ENCODE data around the gene SP5.
"Not testable (repeated sequence)": the region's sequence is repeated elsewhere in the genome, so short reads cannot be mapped to it uniquely, and the experiment has no call there.

The SP5 gene

DNA sequence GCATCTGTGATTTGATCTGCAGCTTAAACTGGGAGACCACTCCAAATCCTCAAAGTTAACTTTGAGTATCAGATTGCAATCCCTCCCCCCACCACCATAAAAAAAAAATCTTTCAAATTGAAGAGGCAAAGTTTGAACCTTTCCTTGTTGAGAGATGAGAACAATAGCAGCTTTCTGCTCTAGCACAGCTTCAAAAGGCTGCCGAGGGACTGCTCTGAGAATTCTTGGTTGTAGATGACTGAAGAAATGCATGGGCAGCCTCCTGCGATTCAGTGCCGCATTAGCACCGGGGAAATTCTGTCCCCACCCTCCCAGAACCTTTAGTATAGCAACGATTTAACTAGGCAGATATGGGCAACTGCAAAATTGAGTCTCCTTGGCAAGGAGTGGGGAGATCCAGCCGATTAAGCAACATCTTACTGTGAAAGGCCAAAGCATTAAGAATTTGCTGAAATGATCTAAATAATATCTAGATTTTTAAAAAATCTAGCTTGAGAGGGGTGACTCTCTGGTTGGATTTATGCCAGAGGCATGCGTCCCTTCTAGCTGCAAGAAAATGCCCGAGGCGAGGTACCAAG lies 3.9 kb upstream of the SP5 start:
- no peak for DNase-seq (ENCODE audit: low spot score)

DNA sequence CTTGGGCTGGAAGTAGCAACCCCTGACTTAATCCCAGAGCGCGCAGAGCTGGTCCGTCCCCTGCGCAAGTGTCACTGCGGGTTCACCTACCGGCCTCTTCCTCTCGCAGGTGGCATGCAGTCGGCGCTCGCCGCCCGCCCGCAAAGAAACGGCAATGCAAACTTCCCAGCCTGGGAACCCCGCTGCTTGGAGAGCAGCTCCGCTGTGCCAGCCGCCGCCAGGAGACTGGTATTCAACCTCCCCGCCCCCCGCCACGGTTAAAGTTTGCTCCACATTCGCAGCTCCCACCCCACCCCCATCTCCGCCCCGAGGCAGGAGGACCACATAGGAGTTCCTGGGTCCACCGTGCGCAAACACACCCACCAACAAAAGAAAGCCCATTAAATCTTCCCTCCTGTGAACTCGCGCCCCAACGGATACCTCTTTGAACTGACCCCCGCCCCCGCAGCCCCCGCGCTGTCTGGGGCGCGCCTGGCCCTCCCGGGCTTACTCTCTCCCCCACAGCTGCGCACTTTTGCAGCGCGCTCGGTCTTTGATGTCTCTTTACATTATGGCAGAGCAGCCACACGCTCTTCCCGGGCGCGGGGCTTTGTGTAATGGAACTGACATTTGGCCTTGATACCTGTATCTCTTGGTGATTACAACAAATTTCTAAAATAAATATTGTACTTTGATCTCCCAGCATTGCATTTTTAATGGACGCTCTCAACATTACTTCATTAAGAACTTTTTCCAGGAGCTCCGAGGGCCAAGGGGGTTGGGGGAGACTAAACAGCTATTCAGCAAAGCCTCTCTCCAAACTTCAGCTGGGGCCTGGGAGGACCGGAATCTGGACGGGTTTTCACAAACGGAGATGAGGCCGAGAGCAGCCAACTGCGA lies 3.1 kb upstream of the SP5 start:
- no peak for DNase-seq (ENCODE audit: low spot score)

DNA sequence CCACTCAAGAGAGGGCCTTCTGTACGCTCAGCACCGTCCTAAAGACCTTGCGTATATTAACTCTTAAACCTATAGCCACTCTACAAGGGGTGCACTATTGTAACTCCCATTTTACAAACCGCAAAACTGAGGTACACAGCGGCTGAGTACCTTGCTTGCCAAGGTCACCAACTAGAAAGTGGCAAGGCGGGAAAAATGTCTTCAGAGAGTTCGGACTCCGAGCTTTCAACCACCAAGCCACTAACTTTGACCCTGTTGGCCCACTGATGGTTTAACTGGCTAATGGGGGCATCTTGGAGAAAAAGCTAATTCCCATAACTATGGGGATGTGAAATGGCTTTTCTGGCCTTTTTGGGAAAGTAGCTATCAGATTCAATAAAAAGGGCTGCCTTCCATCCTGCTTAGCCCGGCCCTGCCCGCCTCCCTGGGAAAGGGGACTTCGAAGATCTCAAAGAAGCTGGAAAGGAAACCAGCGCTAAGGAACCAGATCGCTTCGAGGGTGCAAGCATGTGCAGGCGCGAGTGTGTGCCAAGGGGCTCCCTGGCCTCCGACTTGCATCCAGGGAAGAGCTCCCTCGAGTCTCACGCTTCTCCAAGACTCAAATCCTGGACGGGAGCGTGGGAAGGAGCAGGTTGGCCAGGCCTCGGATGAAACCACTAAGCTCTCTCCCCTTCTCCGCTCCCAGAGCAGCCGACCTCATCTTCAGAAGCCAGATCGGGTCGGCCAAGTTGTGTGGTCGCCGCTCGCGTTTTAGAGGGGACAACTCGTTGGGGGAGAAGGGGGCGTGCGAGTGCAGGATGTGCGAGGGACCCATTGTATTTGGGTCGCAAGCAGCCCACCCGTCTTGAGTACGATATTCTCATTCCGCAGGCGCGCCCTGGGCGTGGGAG lies 2.2 kb upstream of the SP5 start:
- no peak for DNase-seq (ENCODE audit: low spot score)

DNA sequence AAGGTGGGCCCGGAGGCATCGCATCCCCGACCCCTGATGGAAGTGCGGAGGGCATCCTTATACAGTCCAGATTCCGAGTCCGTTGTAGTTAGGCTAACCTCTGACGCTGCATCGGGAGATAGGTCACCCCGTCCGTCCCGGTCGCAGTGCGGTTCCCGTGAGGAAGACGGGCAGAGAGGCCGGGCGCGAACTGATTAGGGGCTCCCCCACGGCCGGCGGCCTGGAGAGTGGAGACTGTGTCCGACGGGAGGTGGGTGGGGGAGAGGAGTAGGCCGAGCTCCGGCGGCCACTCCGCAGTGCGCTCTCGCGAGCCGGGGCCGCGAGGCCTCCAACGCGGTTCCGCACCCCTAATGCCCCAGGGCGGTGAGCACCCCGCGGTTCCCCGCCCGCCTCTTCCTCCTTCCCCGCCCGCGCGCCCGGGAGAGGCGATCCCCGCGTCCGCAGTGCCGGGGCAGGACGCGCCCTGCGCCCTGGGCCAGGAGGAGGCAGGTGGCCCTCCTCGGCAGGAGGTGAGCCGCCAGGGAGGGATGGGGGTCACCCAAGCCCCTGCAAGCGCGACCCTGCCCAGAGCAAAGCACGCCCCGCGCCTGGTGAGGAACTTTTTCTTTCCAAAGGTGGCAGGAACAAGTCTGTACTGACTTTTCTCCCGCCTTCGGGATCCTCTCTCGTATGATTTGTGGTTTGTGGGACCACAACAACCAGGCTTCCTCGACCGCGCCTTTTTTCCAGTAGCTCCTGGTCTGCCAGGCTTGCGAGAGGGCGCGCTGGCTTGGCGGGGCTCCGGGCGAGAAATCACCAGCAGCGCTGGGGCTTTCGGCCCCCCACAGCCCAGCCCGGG lies 1.4 kb upstream of the SP5 start:
- no peak for DNase-seq (ENCODE audit: low spot score)

- no peak for DNase-seq (ENCODE audit: low spot score)
These were observed 616 bp upstream of the SP5 start for GRCh38 chr2:170714381-170715061.

DNA sequence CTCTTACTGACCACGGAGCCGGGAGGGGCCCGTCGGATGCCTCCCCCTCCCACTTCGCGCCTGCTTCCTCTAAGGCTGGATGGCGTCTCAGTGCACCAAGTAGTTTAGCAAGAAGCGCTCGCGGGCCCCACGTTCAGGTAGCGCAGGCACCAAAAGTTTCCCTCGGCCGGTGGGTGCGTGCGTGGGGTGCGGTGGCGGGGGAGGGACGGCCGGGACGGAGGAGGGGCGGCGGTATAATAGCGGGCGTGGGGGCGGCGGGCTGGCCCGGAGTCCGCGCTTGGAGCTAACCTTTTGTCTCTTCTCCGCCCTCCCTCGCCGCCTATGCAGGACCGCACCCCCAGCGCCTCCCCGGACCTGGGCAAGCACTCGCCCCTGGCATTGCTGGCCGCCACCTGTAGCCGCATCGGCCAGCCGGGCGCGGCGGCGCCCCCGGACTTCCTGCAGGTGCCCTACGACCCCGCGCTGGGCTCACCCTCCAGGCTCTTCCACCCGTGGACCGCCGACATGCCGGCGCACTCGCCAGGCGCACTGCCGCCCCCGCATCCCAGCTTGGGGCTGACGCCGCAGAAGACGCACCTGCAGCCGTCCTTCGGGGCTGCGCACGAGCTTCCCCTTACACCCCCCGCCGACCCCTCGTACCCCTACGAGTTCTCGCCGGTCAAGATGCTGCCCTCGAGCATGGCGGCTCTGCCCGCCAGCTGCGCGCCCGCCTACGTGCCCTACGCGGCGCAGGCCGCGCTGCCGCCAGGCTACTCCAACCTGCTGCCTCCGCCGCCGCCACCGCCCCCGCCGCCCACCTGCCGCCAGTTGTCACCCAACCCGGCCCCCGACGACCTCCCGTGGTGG lies 1.0 kb downstream of the SP5 start:
- no peak for DNase-seq (ENCODE audit: low spot score)

DNA sequence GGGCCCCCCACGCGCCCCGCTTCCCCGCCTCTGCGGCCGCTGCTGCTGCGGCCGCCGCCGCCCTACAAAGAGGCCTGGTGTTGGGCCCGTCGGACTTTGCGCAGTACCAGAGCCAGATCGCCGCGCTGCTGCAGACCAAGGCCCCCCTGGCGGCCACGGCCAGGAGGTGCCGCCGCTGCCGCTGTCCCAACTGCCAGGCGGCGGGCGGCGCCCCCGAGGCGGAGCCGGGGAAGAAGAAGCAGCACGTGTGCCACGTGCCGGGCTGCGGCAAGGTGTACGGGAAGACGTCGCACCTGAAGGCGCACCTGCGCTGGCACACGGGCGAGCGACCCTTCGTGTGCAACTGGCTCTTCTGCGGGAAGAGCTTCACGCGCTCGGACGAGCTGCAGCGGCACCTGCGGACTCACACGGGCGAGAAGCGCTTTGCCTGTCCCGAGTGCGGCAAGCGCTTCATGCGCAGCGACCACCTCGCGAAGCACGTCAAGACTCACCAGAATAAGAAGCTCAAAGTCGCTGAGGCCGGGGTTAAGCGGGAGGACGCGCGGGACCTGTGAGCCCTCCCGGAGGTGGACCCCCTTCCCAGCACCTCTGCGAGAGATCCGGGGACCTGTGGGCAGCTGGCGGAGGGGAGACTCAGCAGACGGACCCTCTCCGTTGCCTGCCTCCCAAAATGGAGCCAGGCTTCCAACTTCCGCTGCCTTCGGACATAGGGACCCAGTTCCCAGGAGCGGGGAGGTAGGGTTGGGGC lies 1.9 kb downstream of the SP5 start:
- DNase-seq (ENCODE audit: low spot score): no peak

DNA sequence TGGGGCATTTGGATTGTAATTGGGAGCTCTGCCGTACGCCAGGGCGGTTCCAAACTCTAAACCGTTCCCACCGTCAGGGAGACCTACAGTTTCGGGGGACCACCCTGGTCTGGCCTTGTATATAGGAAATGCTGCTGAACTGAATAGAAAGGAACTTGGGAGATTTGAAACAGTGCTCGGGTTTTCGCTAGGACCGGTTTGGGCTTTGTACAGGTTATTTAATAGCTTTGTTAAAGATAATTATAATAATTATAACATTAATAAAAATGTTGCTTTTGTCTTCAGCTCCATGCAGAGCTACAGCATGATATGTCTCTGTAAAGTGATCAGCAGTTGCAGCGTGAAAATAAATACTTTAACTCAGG lies 2.4 kb downstream of the SP5 start:
- no peak for DNase-seq (ENCODE audit: low spot score)

- DNase-seq (ENCODE audit: low spot score): no peak
These were observed 3.0 kb downstream of the SP5 start for GRCh38 chr2:170717991-170718589.

- DNase-seq (ENCODE audit: low spot score): no peak
These were observed 4.7 kb downstream of the SP5 start for GRCh38 chr2:170719810-170720209.

- DNase-seq (ENCODE audit: low spot score): no peak
These were observed 6.5 kb downstream of the SP5 start for GRCh38 chr2:170721678-170722077.

GRCh38 chr2:170722301-170722700 lies 7.2 kb downstream of the SP5 start:
- no peak for DNase-seq (ENCODE audit: low spot score)

DNA sequence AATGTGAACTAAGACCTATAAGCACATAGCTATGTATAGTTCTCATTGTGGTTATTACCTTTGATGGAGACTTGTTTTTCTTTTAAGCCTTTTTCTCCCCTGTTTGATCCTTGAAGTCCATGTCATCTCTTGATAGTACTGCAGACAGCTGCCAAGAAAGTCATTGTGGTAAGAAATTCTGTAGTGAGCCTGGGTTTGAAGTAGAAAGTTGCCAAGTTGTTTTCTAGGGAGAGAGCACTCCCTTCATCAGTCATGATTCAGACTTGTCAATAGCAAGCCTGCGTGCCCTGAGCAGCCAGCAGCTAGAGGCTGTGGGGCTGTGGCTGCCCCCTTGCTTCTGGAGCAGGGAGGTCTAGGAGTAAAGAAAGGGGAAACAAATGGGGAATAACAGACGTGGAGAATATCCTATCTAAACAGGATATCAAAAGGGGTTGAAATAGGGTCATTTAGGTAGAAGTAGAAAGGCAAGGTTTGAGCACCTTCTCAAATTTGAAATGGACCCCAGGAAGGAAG lies 8.4 kb downstream of the SP5 start:
- DNase-seq (ENCODE audit: low spot score): no peak

DNA sequence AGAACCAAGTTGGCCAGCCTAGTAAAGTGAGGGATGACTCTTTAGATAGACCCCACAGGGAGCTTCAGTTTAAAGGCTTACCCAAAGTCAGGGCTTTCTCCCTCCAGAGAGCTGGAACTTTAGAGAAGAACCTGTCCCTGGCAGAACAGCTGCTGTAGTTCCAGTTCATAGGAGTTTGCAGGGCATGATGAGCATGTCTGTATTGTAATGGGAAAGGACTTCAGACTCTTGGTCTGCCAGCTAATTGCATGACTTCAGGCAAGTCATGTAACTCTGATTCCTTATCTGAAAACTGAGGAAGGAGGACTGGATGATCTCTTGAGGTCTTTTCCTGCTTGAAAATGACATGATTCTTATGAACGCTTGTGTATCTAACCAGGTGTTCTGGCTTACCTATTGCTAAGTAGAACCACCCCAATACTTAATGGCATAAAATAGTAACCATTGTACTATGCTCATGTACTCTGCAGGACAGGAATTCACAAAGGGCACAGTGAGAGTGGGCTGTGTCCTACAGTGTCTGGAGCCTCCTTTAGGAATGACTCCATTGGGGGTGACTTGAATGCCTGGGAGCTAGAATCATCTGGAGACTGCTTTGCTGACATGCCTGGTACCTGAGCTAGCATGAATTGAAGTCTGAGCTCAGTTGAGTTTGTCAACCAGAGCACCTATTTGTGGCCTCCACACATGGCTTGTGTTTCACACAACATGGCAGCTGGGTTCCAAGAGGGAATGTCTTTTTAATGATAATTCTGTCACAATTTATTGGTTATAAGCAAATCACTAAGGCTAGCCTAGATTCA lies 18.9 kb downstream of the SP5 start:
- DNase-seq (ENCODE audit: low spot score): no peak

DNA sequence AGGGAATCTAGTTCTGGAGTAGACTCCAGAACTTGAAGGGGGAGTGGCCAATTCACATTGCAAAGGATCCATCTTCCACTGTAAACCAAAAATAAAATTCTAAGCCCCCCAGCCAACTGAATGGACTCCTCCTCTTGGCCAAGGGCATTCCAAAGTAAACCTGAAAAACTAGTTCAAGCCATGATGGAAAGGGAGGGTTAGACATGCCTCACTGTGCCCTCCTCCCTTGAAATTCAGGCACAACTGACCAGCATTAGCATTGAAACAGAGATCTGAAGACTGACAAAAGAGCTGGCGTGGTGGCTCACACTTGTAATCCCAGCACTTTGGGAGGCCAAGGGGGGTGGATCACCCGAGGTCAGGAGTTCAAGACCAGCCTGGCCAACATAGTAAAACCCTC lies 19.5 kb downstream of the SP5 start:
- not testable (repeated sequence) for DNase-seq (ENCODE audit: low spot score)

DNA sequence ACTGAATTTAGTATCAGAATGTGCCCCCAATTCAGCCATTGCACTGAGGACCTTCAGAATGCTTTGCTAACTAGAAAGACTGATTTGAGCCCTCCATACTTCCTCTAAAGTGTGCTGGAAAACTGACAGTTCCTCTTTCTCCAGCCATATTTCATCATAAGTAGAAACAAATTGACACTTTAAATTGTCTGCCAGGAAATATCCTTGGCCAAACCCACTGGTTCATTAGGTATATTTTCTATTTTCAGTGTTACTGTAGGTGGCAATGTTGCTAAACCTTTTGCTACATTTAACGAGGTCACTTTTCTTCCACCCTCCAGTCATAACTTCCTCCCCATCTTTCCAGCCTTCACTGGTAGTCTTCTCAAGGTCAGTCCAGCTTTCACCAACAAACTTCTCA lies 21.5 kb downstream of the SP5 start:
- DNase-seq (ENCODE audit: low spot score): no peak

GRCh38 chr2:170737406-170737805 lies 22.3 kb downstream of the SP5 start:
- DNase-seq (ENCODE audit: low spot score): no peak

GRCh38 chr2:170737821-170738220 lies 22.7 kb downstream of the SP5 start:
- DNase-seq (ENCODE audit: low spot score): no peak
